SKM-1 treated with dmso at 0.1 percent for 144 hours (cell line): ENCODE results near the gene SPTB.

Experiments
- DNase-seq: peaks from one replicate; lab custom pipeline; 2025; ENCODE audit not compliant: unreplicated experiment; lab: John Stamatoyannopoulos, UW

SPTB gene

GRCh38 chr14:64698903-64699302 lies 180.8 kb downstream of the SPTB start:
- peak; percentile 59 for DNase-seq

- DNase-seq: no peak
Observed at GRCh38 chr14:64696355-64696857, 183.3 kb downstream of the SPTB start.
